Stomach (tissue), 9 donors: Measurements from ENCODE around the gene TXLNB. TPM values are rescaled to one million over a fixed set of nuclear protein-coding genes. Genes with fewer than 3 reads are reported as not detected.

Source experiments
- DNase-seq, 2 donors: peaks; one replicate each; pipeline versions ENCODE4 v3.0.0 to v3.0.0-alpha.2; 2013 to 2019
- H3K27ac ChIP-seq, 5 donors: fragments of 200-600 bp in 4 of 5; sonication (generic) in 4 of 5; one replicate each; pipeline ENCODE4 v1.5.1; 2013 to 2019; ENCODE audit warnings: mild to moderate bottlenecking in 1 of 5, moderate library complexity in 1 of 5
- H3K27me3 ChIP-seq, 3 donors: fragments of 200-600 bp; sonication (generic); one replicate each; pipeline ENCODE4 v1.5.1; 2017 to 2019; ENCODE audit warnings: mixed run types in 1 of 3
- H3K36me3 ChIP-seq, 4 donors: fragments of 200-600 bp; sonication (generic); 1 replicate in 3 of 4; 2 replicates in 1 of 4; pipeline ENCODE4 v1.5.1; 2016 to 2019
- H3K4me1 ChIP-seq, 4 donors: fragments of 200-600 bp; sonication (generic); one replicate each; pipeline ENCODE4 v1.5.1; 2016 to 2019
- H3K4me3 ChIP-seq, 4 donors: fragments of 200-600 bp; sonication (generic) in 3 of 4; one replicate each; pipeline ENCODE4 v1.5.1; 2016 to 2019; ENCODE audit warnings: mild to moderate bottlenecking in 1 of 4
- H3K9me3 ChIP-seq, 4 donors: fragments of 200-600 bp; sonication (generic); one replicate each; pipeline ENCODE4 v1.5.1; 2016 to 2019
- CTCF ChIP-seq, 7 experiments: fragments of 450-650 bp in 4 of 7; fragments of 200-600 bp in 3 of 7; sonication (generic) in 3 of 7; IDR thresholded peaks; one replicate each; pipeline ENCODE4 v1.5.1; 2016 to 2019; ENCODE audit warnings: antibody characterized with exemption in 7 of 7, control low read depth in 2 of 7, mild to moderate bottlenecking in 1 of 7
- EP300 ChIP-seq: sonication (generic); formaldehyde crosslinking; IDR thresholded peaks from one replicate; pipeline ENCODE4 v1.6.1; 2017; ENCODE audit warnings: antibody characterized with exemption
- POLR2A ChIP-seq, 4 donors: fragments of 450-650 bp; IDR thresholded peaks; one replicate each; pipeline ENCODE4 v1.6.1; 2016; ENCODE audit warnings: antibody characterized with exemption in 4 of 4, control low read depth in 2 of 4, mild to moderate bottlenecking in 1 of 4, moderate library complexity in 1 of 4
- POLR2AphosphoS5 ChIP-seq, 3 donors: sonication (generic); formaldehyde crosslinking; IDR thresholded peaks; one replicate each; pipeline ENCODE4 v1.6.1; 2016; ENCODE audit warnings: antibody characterized with exemption in 3 of 3
- WGBS, 5 donors: extraction: QIAGEN DNeasy Blood & Tissue Kit in 3 of 5; methylation state at CpG; one replicate each; pipeline versions ENCODE4 v1.1.5 to v1.1.7; 2013 to 2018; 5-methylcytosine and 5-hydroxymethylcytosine counted together
- intact Hi-C: fragments of 100-400 bp; cut with DNase I; formaldehyde crosslinking; loops from one replicate; pipeline ENCODE4 v1.15.1; 2023; ENCODE audit warnings: low total_unique reads
- polyA plus RNA-seq, 3 donors: library from polyadenylated mRNA; stranded (reverse); fragments of 200-250 nt; gene quantifications; one replicate each; pipeline ENCODE4 v1.2.3, GENCODE V29; 2013
- total RNA-seq, 5 donors: library from RNA; depleted of rRNA; stranded (reverse); fragments of >200 nt; gene quantifications; one replicate each; pipeline versions ENCODE4 v1.1.0 to v1.2.3, GENCODE V29; 2014 to 2016
- donor health status: healthy with polysubstance abuse.
- donor health status: Bipolar disorder and iron deficiency.
- donor health status: healthy.

TXLNB gene
- total and polyA plus RNA-seq, 8 donors = 0.15 to 1.5 (median 0.61) TPM; not detected in 3

DNA sequence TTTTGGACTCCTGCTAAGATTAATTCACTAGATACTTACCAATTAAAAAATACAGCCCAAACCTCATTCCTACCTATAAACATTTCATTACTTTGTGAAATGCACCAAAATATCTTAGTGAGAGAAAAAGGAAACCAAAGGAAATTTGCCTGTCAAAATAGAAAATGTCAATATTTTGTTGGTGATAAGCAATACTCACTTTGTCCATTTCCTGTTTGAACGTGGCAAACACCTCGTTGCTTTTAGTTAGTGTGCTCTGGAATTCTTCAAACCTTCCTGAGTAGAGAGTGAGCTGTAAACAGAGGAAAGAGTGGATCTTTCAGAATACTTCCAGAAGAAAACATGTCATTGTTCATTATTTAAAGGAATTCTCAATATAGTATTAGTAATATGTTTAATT, 44.2 kb downstream of the TXLNB start:
- H3K27me3 ChIP-seq = no peaks in the 10 kb centered on the region
- peaks cover 0 to 36% (median 15%) of the 10 kb centered on the region in 4 donors for H3K4me1 ChIP-seq
- peak in 1 of 2 donors; percentile 48 for DNase-seq
- no peak for TF ChIP-seq POLR2AphosphoS5 (IDR thresholded peaks at IDR 0.05)
- TF ChIP-seq POLR2A (IDR thresholded peaks at IDR 0.05) = no peak
- TF ChIP-seq EP300 = no peak
- no peak for TF ChIP-seq CTCF (IDR thresholded peaks at IDR 0.05)
- intact Hi-C loops = no loop called here
- H3K9me3 ChIP-seq = no peaks in the 10 kb centered on the region
- no peak overlapping the region for H3K4me3 ChIP-seq
- peak overlapping the region in 3 of 5 donors; percentile 24 to 62 (median 25) for H3K27ac ChIP-seq
- no peaks in the 10 kb centered on the region for H3K36me3 ChIP-seq
- 6 to 28% (median 15%) methylated on average over 2 of the region's 2 CpGs for WGBS, 5 donors

- Histone ChIP-seq H3K27me3 (no peaks in the 10 kb centered on the region), H3K36me3 (no peaks in the 10 kb centered on the region), H3K4me1 (peaks cover 7 to 21% (median 14%) of the 10 kb centered on the region in 4 donors), H3K9me3 (no peaks in the 10 kb centered on the region), H3K4me3 (no peak overlapping the region), H3K27ac (no peak overlapping the region)
- DNase-seq = no peak
- intact Hi-C loops = no loop called here
- 89 to 95% (median 91%) methylated on average over 3 of the region's 3 CpGs for WGBS, 5 donors
- TF ChIP-seq POLR2AphosphoS5 (IDR thresholded peaks at IDR 0.05) (no peak), POLR2A (IDR thresholded peaks at IDR 0.05) (no peak), CTCF (IDR thresholded peaks at IDR 0.05) (no peak), EP300 (no peak)
These were observed 48.3 kb downstream of the TXLNB start for GRCh38 chr6:139243536-139243935.

DNA sequence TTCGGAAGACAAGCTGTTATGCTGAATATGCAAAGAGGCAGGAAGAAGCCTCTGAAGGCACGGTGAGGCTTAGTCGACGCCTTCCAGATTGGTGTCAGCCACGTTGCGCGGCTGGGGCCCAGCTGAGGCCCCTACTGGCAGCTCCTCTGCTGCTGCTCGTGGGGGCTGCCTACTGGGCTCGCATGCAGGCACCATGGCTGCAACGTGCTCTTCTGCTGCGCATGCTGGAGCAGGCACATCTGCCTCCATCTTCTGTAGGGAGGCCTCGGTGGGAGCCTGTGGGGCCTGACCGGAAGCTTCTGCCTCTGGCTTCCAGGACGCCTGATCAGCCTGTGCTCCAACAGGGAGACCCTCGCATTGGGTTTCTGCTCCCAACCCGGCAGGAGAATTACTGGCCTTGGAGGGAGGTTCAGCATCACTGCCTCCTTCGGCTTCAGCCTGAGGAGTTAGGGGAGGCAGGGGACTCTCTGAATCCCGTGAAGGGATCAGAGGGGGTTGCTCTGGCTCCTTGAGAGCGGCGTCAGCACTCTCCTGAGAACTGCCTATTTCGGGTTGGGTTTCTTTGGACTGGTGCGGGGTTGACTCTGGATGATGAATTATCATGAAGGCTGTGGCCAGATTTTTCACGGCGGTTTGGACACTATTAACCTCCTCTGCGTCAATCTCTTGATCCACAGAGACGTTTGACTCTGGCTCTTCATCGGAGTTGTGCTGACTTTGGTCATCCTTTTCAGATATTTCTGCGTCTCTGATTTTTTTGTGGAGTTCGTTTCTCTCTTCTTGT, 49.1 kb downstream of the TXLNB start:
- intact Hi-C loops = no loop called here

More for the DNA sequence above, 49.1 kb downstream of the TXLNB start:
- H3K4me3 ChIP-seq = no peak overlapping the region
- no peak overlapping the region for H3K27ac ChIP-seq
- no peaks in the 10 kb centered on the region for H3K36me3 ChIP-seq
- TF ChIP-seq POLR2AphosphoS5 (IDR thresholded peaks at IDR 0.05) (no peak), EP300 (no peak), POLR2A (IDR thresholded peaks at IDR 0.05) (no peak), CTCF (IDR thresholded peaks at IDR 0.05) (no peak)
- DNase-seq = no peak
- no peaks in the 10 kb centered on the region for H3K27me3 ChIP-seq
- 87 to 95% (median 89%) methylated on average over 23 to 29 of the region's 29 CpGs for WGBS, 5 donors
- no peaks in the 10 kb centered on the region for H3K9me3 ChIP-seq
- peaks cover 7 to 21% (median 12%) of the 10 kb centered on the region in 4 donors for H3K4me1 ChIP-seq
